Activated CD8-positive, alpha-beta T cell treated with anti-CD3 and anti-CD28 coated beads, Interleukin-2, amount 10 ng/mL, durations not matched to agents 7 days and 5 days (primary cell): ENCODE measurements around the gene PNPLA5. TPM values are rescaled to one million over a fixed set of nuclear protein-coding genes. Genes with fewer than 3 reads are reported as not detected.

ENCODE experiments used
- ATAC-seq: fragments of 150-1000 bp; cut with Tn5 transposase; one replicate; pipeline ENCODE4 v1.10.0; 2021; ENCODE audit warnings: moderate library complexity
- CTCF ChIA-PET: fragments of 350-600 bp; sonication (Branson Sonifier 250); formaldehyde crosslinking; loops from one replicate; lab custom pipeline; 2021; ENCODE audit warnings: antibody characterized with exemption; lab: Charles Lee
- POLR2A ChIA-PET: fragments of 350-600 bp; sonication (Branson Sonifier 250); formaldehyde crosslinking; loops from one replicate; lab custom pipeline; 2021; ENCODE audit warnings: antibody characterized with exemption; lab: Charles Lee
- DNase-seq: peaks from one replicate; pipeline ENCODE4 v3.0.0-alpha.2; 2020
- H3K27ac Mint-ChIP-seq: one replicate; pipeline ENCODE4 v1.8.0; 2021; ENCODE audit warnings: mild to moderate bottlenecking, mixed read lengths
- H3K27me3 Mint-ChIP-seq: one replicate; pipeline ENCODE4 v1.8.0; 2021; ENCODE audit warnings: low read depth, mixed read lengths
- H3K36me3 Mint-ChIP-seq: one replicate; pipeline ENCODE4 v1.8.0; 2021; ENCODE audit warnings: low read depth, mixed read lengths
- H3K4me1 Mint-ChIP-seq: one replicate; pipeline ENCODE4 v1.8.0; 2021; ENCODE audit warnings: low read depth, mixed read lengths
- H3K4me3 Mint-ChIP-seq: one replicate; pipeline ENCODE4 v1.8.0; 2021; ENCODE audit warnings: mild to moderate bottlenecking, mixed read lengths
- H3K9me3 Mint-ChIP-seq: one replicate; pipeline ENCODE4 v1.8.0; 2022; ENCODE audit warnings: mixed read lengths; ENCODE audit not compliant: insufficient read depth
- total RNA-seq, 2 experiments: library from RNA; stranded (reverse); gene quantifications; one replicate each; pipeline ENCODE4 v1.2.3, GENCODE V29; 2021

The PNPLA5 gene
- not detected for total RNA-seq

DNA sequence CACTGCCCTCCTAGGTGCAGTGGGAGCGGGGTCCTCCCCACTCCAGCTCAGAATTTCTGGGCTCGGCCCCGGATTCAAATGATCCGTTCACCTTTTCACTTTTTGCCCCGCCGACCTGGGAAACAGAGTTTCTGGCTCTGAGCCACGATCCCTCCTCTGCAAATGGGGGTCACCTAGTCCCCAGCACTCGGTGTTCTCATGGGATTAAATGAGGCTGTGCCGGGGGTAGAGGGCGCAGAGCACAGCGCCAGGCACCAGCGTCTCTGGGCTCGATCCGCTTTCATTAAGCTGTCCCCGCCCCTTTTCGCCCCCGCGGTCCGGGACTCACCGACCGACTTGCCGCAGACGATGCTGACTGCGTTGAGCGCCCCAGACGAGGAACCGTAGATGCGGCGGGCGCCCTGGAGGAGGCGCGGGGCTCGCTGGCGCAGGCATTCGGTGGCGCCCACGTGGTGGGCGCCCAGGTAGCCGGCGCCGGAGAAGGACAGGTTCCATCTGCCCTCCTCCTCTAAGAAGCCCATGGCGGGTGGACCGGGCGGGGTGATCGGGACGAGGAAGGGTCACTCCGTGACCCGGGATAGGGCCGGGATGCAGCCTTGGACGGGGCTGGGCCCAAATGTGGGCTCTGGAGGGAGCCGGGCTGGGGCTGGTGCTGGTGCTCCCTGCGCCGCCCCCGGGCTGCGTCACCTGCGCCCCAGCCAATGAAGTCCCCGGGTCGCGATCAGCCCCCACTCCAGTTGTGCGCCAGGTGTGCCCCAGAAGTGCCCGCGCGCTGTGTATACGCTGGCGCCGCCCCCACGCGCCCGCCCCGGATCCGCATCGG, at the start of gene PNPLA5:
PNPLA5 (minus strand) TSS at position 654 of the 823 bp plus-strand sequence; CDS start at position 521, 133 bp downstream.
- no peaks in the 10 kb centered on the region for H3K36me3 Mint-ChIP-seq
- POLR2A ChIA-PET, result interaction anchor here (1.1 kb wide), 1 partner anchor 11 kb away, joined by 4 read pairs; no protein-coding TSS in a partner anchor
- no peak within 1 kb of the TSS for H3K4me3 Mint-ChIP-seq
- H3K27me3 Mint-ChIP-seq, result peaks cover 23% of the 10 kb centered on the region
- CTCF ChIA-PET, result interaction anchor here (1.7 kb wide), 1 partner anchor 8 kb away, joined by 5 read pairs; no protein-coding TSS in a partner anchor
- no peak within 1 kb of the TSS for H3K27ac Mint-ChIP-seq
- H3K9me3 Mint-ChIP-seq, result no peaks in the 10 kb centered on the region
- ATAC-seq, result no peak
- no peak for DNase-seq
- peaks cover 2% of the 10 kb centered on the region for H3K4me1 Mint-ChIP-seq

GRCh38 chr22:43941449-43941848, 49.6 kb upstream of the PNPLA5 start:
- DNase-seq (no peak), ATAC-seq (no peak)
- H3K27me3 Mint-ChIP-seq, result peaks cover 14% of the 10 kb centered on the region
- POLR2A ChIA-PET, result interaction anchor here (2.2 kb wide), 1 partner anchor 14 kb away, joined by 6 read pairs; the partner anchor contains the start of gene SAMM50
- no peak overlapping the region for H3K4me3 Mint-ChIP-seq
- CTCF ChIA-PET, result interaction anchor here (0.6 to 2.5 kb wide), 2 partner anchors 59 to 267 kb away, joined by 3 to 7 read pairs; no protein-coding TSS in a partner anchor
- H3K36me3 Mint-ChIP-seq, result no peaks in the 10 kb centered on the region
- no peaks in the 10 kb centered on the region for H3K9me3 Mint-ChIP-seq
- no peaks in the 10 kb centered on the region for H3K4me1 Mint-ChIP-seq
- H3K27ac Mint-ChIP-seq, result no peak overlapping the region

- no peaks in the 10 kb centered on the region for H3K36me3 Mint-ChIP-seq
- CTCF ChIA-PET, result no interaction called here
- DNase-seq, result no peak
- no peak overlapping the region for H3K27ac Mint-ChIP-seq
- POLR2A ChIA-PET, result no interaction called here
- no peaks in the 10 kb centered on the region for H3K9me3 Mint-ChIP-seq
- H3K4me1 Mint-ChIP-seq, result no peaks in the 10 kb centered on the region
- H3K27me3 Mint-ChIP-seq, result peaks cover 8% of the 10 kb centered on the region
- no peak overlapping the region for H3K4me3 Mint-ChIP-seq
- no peak for ATAC-seq
These were observed 40.0 kb upstream of the PNPLA5 start for GRCh38 chr22:43931771-43932170.

GRCh38 chr22:43928908-43929307, 37.1 kb upstream of the PNPLA5 start:
- Mint-ChIP-seq H3K27me3 (peaks cover 18% of the 10 kb centered on the region), H3K4me1 (peaks cover 2% of the 10 kb centered on the region), H3K9me3 (no peaks in the 10 kb centered on the region), H3K4me3 (no peak overlapping the region), H3K36me3 (no peaks in the 10 kb centered on the region), H3K27ac (no peak overlapping the region)
- CTCF ChIA-PET, result interaction anchor here (1.9 kb wide), 1 partner anchor 17 kb away, joined by 8 read pairs; no protein-coding TSS in a partner anchor
- DNase-seq, result no peak
- POLR2A ChIA-PET, result no interaction called here
- ATAC-seq, result no peak

DNA sequence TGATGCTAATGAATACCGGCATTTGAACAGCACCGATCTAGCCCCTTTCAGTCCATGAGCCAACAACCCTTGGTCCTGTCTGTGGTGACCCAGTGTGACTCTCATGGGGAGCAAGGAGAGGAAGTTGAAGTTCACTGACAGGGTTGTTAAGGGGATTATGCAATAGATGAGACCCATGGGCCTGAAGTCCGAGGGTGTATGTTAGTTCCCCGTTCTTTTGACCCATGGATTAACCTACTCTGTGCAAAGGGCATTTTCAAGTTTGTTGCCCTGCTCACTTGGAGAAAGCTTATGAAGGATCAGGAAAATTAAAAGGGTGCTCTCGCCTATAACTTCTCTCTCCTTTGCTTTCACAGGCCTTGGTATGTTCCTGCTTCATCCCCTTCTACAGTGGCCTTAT, 36.7 kb upstream of the PNPLA5 start:
- no peaks in the 10 kb centered on the region for H3K36me3 Mint-ChIP-seq
- no peaks in the 10 kb centered on the region for H3K9me3 Mint-ChIP-seq
- peaks cover 18% of the 10 kb centered on the region for H3K27me3 Mint-ChIP-seq
- ATAC-seq, result no peak
- H3K4me1 Mint-ChIP-seq, result peaks cover 2% of the 10 kb centered on the region
- DNase-seq, result no peak
- ChIA-PET POLR2A (no interaction called here), CTCF (interaction anchor here (1.9 kb wide), 1 partner anchor 18 kb away, joined by 8 read pairs; no protein-coding TSS in a partner anchor)
- no peak overlapping the region for H3K4me3 Mint-ChIP-seq
- no peak overlapping the region for H3K27ac Mint-ChIP-seq

DNA sequence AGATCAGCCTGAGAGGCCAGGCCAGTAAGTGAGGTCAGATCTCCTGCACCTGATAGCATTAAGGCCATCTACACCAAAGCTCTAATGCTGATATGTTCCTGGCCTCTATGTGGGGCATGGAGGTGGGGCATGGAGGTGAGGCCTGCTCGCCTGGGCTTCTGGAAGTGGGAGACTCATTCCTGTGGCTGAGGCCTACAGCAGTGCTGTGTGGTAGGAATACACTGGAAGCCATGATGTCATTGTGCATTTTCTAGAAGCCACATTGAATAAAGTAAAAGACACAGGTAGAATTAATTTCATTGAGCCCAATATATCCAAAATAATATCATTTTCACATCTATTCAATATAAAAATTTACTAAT, 34.5 kb upstream of the PNPLA5 start:
- peaks cover 23% of the 10 kb centered on the region for H3K27me3 Mint-ChIP-seq
- H3K4me3 Mint-ChIP-seq, result no peak overlapping the region
- H3K27ac Mint-ChIP-seq, result no peak overlapping the region
- ChIA-PET POLR2A (no interaction called here), CTCF (no interaction called here)
- H3K36me3 Mint-ChIP-seq, result no peaks in the 10 kb centered on the region
- no peaks in the 10 kb centered on the region for H3K9me3 Mint-ChIP-seq
- ATAC-seq (no peak), DNase-seq (no peak)
- H3K4me1 Mint-ChIP-seq, result peaks cover 6% of the 10 kb centered on the region

DNA sequence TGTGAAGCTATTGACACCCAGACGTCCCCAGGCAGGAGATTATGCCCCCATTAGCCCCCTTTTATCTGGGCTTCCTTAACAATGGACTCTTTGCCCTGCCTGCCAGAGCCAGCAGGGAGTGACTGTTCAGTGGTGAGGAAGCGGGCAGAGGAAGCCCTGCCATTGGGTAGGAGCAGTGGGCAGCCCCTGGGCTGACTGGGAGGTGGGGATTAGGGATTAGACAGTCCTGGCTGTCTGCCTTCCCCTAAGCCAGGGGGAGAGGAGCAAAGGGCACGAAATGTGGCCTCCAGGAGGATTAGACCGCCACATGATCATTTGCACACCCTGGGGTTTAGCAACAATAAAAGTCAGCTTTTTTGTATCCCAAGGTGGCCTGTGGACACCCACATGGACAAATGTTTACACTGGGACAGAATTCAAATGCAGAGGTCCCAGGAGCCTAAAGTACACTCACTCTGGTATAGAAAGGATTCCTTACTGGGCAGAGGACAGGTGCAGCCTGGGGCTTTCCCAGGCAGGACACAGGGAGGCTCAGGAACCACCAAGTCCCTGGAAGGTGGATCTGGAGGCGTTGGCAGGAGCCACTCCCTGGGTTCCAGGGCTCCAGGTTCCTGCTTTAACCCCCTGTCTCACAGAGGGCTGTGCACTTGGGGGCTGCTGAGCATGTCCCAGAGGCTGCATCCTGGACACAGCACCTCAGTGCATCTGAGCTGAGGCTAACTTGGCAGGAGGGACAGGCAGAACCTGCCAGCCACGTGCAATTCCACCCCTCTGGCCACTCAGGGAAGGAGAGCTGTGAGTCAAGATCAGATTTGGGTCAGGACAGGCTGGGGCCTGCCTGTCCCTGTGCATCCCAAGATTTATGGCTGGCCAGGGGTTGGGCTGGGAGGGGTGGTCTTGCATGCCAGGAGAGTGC, 33.9 kb upstream of the PNPLA5 start:
- Mint-ChIP-seq H3K27me3 (peaks cover 23% of the 10 kb centered on the region), H3K9me3 (no peaks in the 10 kb centered on the region), H3K36me3 (no peaks in the 10 kb centered on the region), H3K4me3 (no peak overlapping the region), H3K27ac (no peak overlapping the region), H3K4me1 (peaks cover 6% of the 10 kb centered on the region)
- POLR2A ChIA-PET, result no interaction called here
- DNase-seq (no peak), ATAC-seq (no peak)
- CTCF ChIA-PET, result no interaction called here

DNA sequence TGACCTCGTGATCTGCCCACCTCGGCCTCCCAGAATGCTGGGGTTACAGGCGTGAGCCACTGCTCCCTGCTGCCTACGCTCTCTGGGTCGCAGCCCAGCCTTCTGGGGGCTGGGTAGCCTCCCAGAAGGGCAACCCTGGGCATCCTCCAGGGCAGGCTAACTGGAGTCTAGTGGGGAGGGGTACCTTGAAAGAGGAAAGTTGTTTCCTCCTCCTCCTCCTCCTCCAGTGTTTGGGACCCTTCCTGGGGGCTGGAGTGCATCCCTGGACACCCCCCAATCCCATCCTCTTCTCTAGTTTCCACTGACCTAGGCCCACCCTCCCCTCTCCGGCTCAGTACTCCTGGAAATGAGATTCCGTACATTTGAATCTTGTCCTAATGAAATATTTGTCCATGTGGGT, 33.1 kb upstream of the PNPLA5 start:
- H3K4me3 Mint-ChIP-seq, result peak overlapping the region; percentile 31
- H3K27me3 Mint-ChIP-seq, result peaks cover 23% of the 10 kb centered on the region
- DNase-seq, result no peak
- POLR2A ChIA-PET, result no interaction called here
- no peak overlapping the region for H3K27ac Mint-ChIP-seq
- no peaks in the 10 kb centered on the region for H3K36me3 Mint-ChIP-seq
- ATAC-seq, result no peak
- CTCF ChIA-PET, result no interaction called here
- peaks cover 6% of the 10 kb centered on the region for H3K4me1 Mint-ChIP-seq
- no peaks in the 10 kb centered on the region for H3K9me3 Mint-ChIP-seq

- H3K4me1 Mint-ChIP-seq, result peaks cover 6% of the 10 kb centered on the region
- no peaks in the 10 kb centered on the region for H3K9me3 Mint-ChIP-seq
- peak within 1 kb of the TSS; percentile 50 for H3K4me3 Mint-ChIP-seq
- no peaks in the 10 kb centered on the region for H3K36me3 Mint-ChIP-seq
- DNase-seq (peak; percentile 76), ATAC-seq (peak; percentile 82)
- no peak within 1 kb of the TSS for H3K27ac Mint-ChIP-seq
- POLR2A ChIA-PET, result no interaction called here
- H3K27me3 Mint-ChIP-seq, result peaks cover 23% of the 10 kb centered on the region
- CTCF ChIA-PET, result interaction anchor here (0.9 to 1.0 kb wide), 2 partner anchors 13 to 41 kb away, joined by 3 to 4 read pairs; no protein-coding TSS in a partner anchor
These were observed 32.0 kb upstream of the PNPLA5 start, which contains the start of gene PNPLA3 for GRCh38 chr22:43923631-43924464. PNPLA3 (plus strand) TSS chr22:43923805; CDS start chr22:43923912, 107 bp downstream.

GRCh38 chr22:43923191-43923590, 31.4 kb upstream of the PNPLA5 start:
- CTCF ChIA-PET, result interaction anchor here (0.9 to 1.0 kb wide), 2 partner anchors 14 to 40 kb away, joined by 3 to 4 read pairs; no protein-coding TSS in a partner anchor
- peaks cover 23% of the 10 kb centered on the region for H3K27me3 Mint-ChIP-seq
- POLR2A ChIA-PET, result no interaction called here

DNA sequence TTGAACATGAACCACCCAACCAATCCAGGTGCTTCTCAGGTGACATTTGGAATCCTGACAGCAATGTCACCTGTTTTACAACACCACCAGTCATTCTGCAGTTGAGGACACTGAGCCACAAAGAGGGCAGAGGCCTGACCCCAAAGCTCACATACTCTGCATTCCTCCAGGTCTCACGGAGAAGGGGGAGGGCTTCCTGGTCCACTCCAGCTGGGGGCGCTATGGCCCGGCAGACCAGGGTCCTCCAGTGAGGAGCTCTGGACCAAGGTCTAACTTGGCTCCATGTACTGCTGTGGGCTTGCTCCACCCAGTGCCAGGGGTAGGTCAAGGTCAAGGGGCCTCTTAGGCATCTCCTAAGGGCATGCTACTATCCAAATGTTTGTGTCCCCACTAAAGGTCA, 30.3 kb upstream of the PNPLA5 start:
- ATAC-seq (no peak), DNase-seq (no peak)
- H3K4me1 Mint-ChIP-seq, result peaks cover 6% of the 10 kb centered on the region
- CTCF ChIA-PET, result no interaction called here
- no peak overlapping the region for H3K27ac Mint-ChIP-seq
- no peaks in the 10 kb centered on the region for H3K36me3 Mint-ChIP-seq
- H3K27me3 Mint-ChIP-seq, result peaks cover 21% of the 10 kb centered on the region
- no peak overlapping the region for H3K4me3 Mint-ChIP-seq
- H3K9me3 Mint-ChIP-seq, result no peaks in the 10 kb centered on the region
- POLR2A ChIA-PET, result no interaction called here

More at GRCh38 chr22:43923191-43923590, 31.4 kb upstream of the PNPLA5 start:
- DNase-seq (peak; percentile 28), ATAC-seq (no peak)
- Mint-ChIP-seq H3K4me3 (peak overlapping the region; percentile 50), H3K9me3 (no peaks in the 10 kb centered on the region), H3K27ac (no peak overlapping the region), H3K36me3 (no peaks in the 10 kb centered on the region), H3K4me1 (peaks cover 6% of the 10 kb centered on the region)
